ENCODE results near the gene S100A7. TPM values are rescaled to one million over a fixed set of nuclear protein-coding genes. Genes with fewer than 3 reads are reported as not detected.
A peak's percentile ranks its signal among the peaks of the same experiment; 100 is the strongest.
"Not testable (repeated sequence)": the region's sequence is repeated elsewhere in the genome, so short reads cannot be mapped to it uniquely, and the experiment has no call there.

Gene S100A7
- total and polyA plus RNA-seq, 4 donors: not detected

GRCh38 chr1:153428073-153428638 lies 32.3 kb downstream of the S100A7 start:
- Histone ChIP-seq H3K9me3 (ENCODE audit: control insufficient read depth, insufficient read depth, low read length) (no peaks in the 10 kb centered on the region), H3K4me1 (ENCODE audit: control insufficient read depth, insufficient read depth, low read length) (peaks cover 2% of the 10 kb centered on the region), H3K27me3 (ENCODE audit: control insufficient read depth, insufficient read depth, low read length) (peaks cover 2% of the 10 kb centered on the region), H3K36me3 (ENCODE audit: control insufficient read depth, insufficient read depth, low read length) (no peaks in the 10 kb centered on the region), H3K4me3 (ENCODE audit: low read depth, low read length) (no peak overlapping the region), H3K27ac (ENCODE audit: low read depth, low read length) (no peak overlapping the region)
- no peak for DNase-seq (ENCODE audit: low read depth in 4 of 6, low spot score in 6 of 6)
- 67% methylated on average over 7 of the region's 12 CpGs for WGBS (ENCODE audit: insufficient coverage)

GRCh38 chr1:153426809-153427208 lies 33.6 kb downstream of the S100A7 start:
- no peak for DNase-seq (ENCODE audit: low read depth in 4 of 6, low spot score in 6 of 6)
- WGBS (ENCODE audit: insufficient coverage): 60% methylated on average over 1 of the region's 1 CpG
- Histone ChIP-seq H3K27me3 (ENCODE audit: control insufficient read depth, insufficient read depth, low read length) (peaks cover 2% of the 10 kb centered on the region), H3K4me3 (ENCODE audit: low read depth, low read length) (no peak overlapping the region), H3K36me3 (ENCODE audit: control insufficient read depth, insufficient read depth, low read length) (no peaks in the 10 kb centered on the region), H3K9me3 (ENCODE audit: control insufficient read depth, insufficient read depth, low read length) (no peaks in the 10 kb centered on the region), H3K27ac (ENCODE audit: low read depth, low read length) (no peak overlapping the region), H3K4me1 (ENCODE audit: control insufficient read depth, insufficient read depth, low read length) (peaks cover 2% of the 10 kb centered on the region)

GRCh38 chr1:153422450-153423068 lies 37.9 kb downstream of the S100A7 start:
- H3K27me3 ChIP-seq (ENCODE audit: control insufficient read depth, insufficient read depth, low read length): peaks cover 5% of the 10 kb centered on the region
- no peaks in the 10 kb centered on the region for H3K4me1 ChIP-seq (ENCODE audit: control insufficient read depth, insufficient read depth, low read length)
- WGBS (ENCODE audit: insufficient coverage): 3% methylated on average over 5 of the region's 6 CpGs
- H3K36me3 ChIP-seq (ENCODE audit: control insufficient read depth, insufficient read depth, low read length): no peaks in the 10 kb centered on the region
- H3K27ac ChIP-seq (ENCODE audit: low read depth, low read length): no peak overlapping the region
- no peaks in the 10 kb centered on the region for H3K9me3 ChIP-seq (ENCODE audit: control insufficient read depth, insufficient read depth, low read length)
- no peak overlapping the region for H3K4me3 ChIP-seq (ENCODE audit: low read depth, low read length)
- peak; percentile 17 to 74 (median 24) for DNase-seq (ENCODE audit: low read depth in 4 of 6, low spot score in 6 of 6)

GRCh38 chr1:153420306-153420705 lies 40.1 kb downstream of the S100A7 start:
- WGBS (ENCODE audit: insufficient coverage): 77% methylated on average over 2 of the region's 2 CpGs
- no peak overlapping the region for H3K27ac ChIP-seq (ENCODE audit: low read depth, low read length)
- H3K4me3 ChIP-seq (ENCODE audit: low read depth, low read length): no peak overlapping the region
- H3K27me3 ChIP-seq (ENCODE audit: control insufficient read depth, insufficient read depth, low read length): peaks cover 5% of the 10 kb centered on the region
- no peaks in the 10 kb centered on the region for H3K9me3 ChIP-seq (ENCODE audit: control insufficient read depth, insufficient read depth, low read length)
- no peak for DNase-seq (ENCODE audit: low read depth in 4 of 6, low spot score in 6 of 6)
- no peaks in the 10 kb centered on the region for H3K4me1 ChIP-seq (ENCODE audit: control insufficient read depth, insufficient read depth, low read length)
- no peaks in the 10 kb centered on the region for H3K36me3 ChIP-seq (ENCODE audit: control insufficient read depth, insufficient read depth, low read length)

GRCh38 chr1:153419436-153419793 lies 41.0 kb downstream of the S100A7 start:
- not testable (repeated sequence) for H3K36me3 ChIP-seq (ENCODE audit: control insufficient read depth, insufficient read depth, low read length); DNase-seq (ENCODE audit: low read depth in 4 of 6, low spot score in 6 of 6); H3K4me3 ChIP-seq (ENCODE audit: low read depth, low read length); H3K4me1 ChIP-seq (ENCODE audit: control insufficient read depth, insufficient read depth, low read length); H3K27ac ChIP-seq (ENCODE audit: low read depth, low read length); H3K9me3 ChIP-seq (ENCODE audit: control insufficient read depth, insufficient read depth, low read length); H3K27me3 ChIP-seq (ENCODE audit: control insufficient read depth, insufficient read depth, low read length)
- WGBS (ENCODE audit: insufficient coverage): 89% methylated on average over 1 of the region's 2 CpGs

- not testable (repeated sequence) for H3K4me1 ChIP-seq (ENCODE audit: control insufficient read depth, insufficient read depth, low read length); DNase-seq (ENCODE audit: low read depth in 4 of 6, low spot score in 6 of 6); H3K4me3 ChIP-seq (ENCODE audit: low read depth, low read length); H3K9me3 ChIP-seq (ENCODE audit: control insufficient read depth, insufficient read depth, low read length); H3K36me3 ChIP-seq (ENCODE audit: control insufficient read depth, insufficient read depth, low read length); H3K27me3 ChIP-seq (ENCODE audit: control insufficient read depth, insufficient read depth, low read length); H3K27ac ChIP-seq (ENCODE audit: low read depth, low read length)
- WGBS (ENCODE audit: insufficient coverage): 75% methylated on average over 5 of the region's 7 CpGs
Measured at GRCh38 chr1:153418758-153419435, 41.6 kb downstream of the S100A7 start.

GRCh38 chr1:153417136-153417888 lies 43.1 kb downstream of the S100A7 start:
- Histone ChIP-seq H3K27me3 (ENCODE audit: control insufficient read depth, insufficient read depth, low read length) (peaks cover 5% of the 10 kb centered on the region), H3K27ac (ENCODE audit: low read depth, low read length) (no peak overlapping the region), H3K4me3 (ENCODE audit: low read depth, low read length) (no peak overlapping the region), H3K36me3 (ENCODE audit: control insufficient read depth, insufficient read depth, low read length) (no peaks in the 10 kb centered on the region), H3K4me1 (ENCODE audit: control insufficient read depth, insufficient read depth, low read length) (no peaks in the 10 kb centered on the region), H3K9me3 (ENCODE audit: control insufficient read depth, insufficient read depth, low read length) (no peaks in the 10 kb centered on the region)
- WGBS (ENCODE audit: insufficient coverage): 78% methylated on average over 8 of the region's 12 CpGs
- DNase-seq (ENCODE audit: low read depth in 4 of 6, low spot score in 6 of 6): no peak

- H3K4me3 ChIP-seq (ENCODE audit: low read depth, low read length): no peak within 1 kb of the TSS
- 70% methylated on average over 3 of the region's 6 CpGs for WGBS (ENCODE audit: insufficient coverage)
- no peak for DNase-seq (ENCODE audit: low read depth in 4 of 6, low spot score in 6 of 6)
- H3K9me3 ChIP-seq (ENCODE audit: control insufficient read depth, insufficient read depth, low read length): no peaks in the 10 kb centered on the region
- H3K27me3 ChIP-seq (ENCODE audit: control insufficient read depth, insufficient read depth, low read length): peaks cover 5% of the 10 kb centered on the region
- H3K27ac ChIP-seq (ENCODE audit: low read depth, low read length): no peak within 1 kb of the TSS
- no peaks in the 10 kb centered on the region for H3K4me1 ChIP-seq (ENCODE audit: control insufficient read depth, insufficient read depth, low read length)
- no peaks in the 10 kb centered on the region for H3K36me3 ChIP-seq (ENCODE audit: control insufficient read depth, insufficient read depth, low read length)
Measured at GRCh38 chr1:153415850-153416570, 44.4 kb downstream of the S100A7 start, which contains the start of gene S100A7A. Gene S100A7A (plus strand): TSS chr1:153416520. CDS start chr1:153418083, 1,563 bp downstream.

GRCh38 chr1:153413961-153414360 lies 46.5 kb downstream of the S100A7 start:
- H3K9me3 ChIP-seq (ENCODE audit: control insufficient read depth, insufficient read depth, low read length); H3K4me3 ChIP-seq (ENCODE audit: low read depth, low read length); H3K27ac ChIP-seq (ENCODE audit: low read depth, low read length); H3K36me3 ChIP-seq (ENCODE audit: control insufficient read depth, insufficient read depth, low read length); DNase-seq (ENCODE audit: low read depth in 4 of 6, low spot score in 6 of 6); H3K4me1 ChIP-seq (ENCODE audit: control insufficient read depth, insufficient read depth, low read length); H3K27me3 ChIP-seq (ENCODE audit: control insufficient read depth, insufficient read depth, low read length): not testable (repeated sequence)
